GM12878 (cell line): ENCODE results near the gene MITD1. TPM values are rescaled to one million over a fixed set of nuclear protein-coding genes. Genes with fewer than 3 reads are reported as not detected.
A peak's percentile ranks its signal among the peaks of the same experiment; 100 is the strongest.

Source experiments
- ATAC-seq: fragments of 200-7000 bp; cut with Tn5 transposase; 3 replicates; pipeline ENCODE4 v1.9.1; 2020; ENCODE audit warnings: mild to moderate bottlenecking, moderate library complexity
- BruUV-seq: library from RNA; stranded (reverse); fragments of 400-500 nt; replicated peaks from 2 replicates; lab custom pipeline; 2021; lab: Mats Ljungman, UMichigan
- CTCF ChIA-PET: fragments of 300-600 bp; sonication (Branson Sonifier 250); formaldehyde crosslinking; extraction: SDS; loops from one replicate; lab custom pipeline; 2021; ENCODE audit warnings: inconsistent platforms; lab: Yijun Ruan, JAX
- POLR2A ChIA-PET: fragments of 350-600 bp; formaldehyde crosslinking; extraction: SDS; loops from one replicate; lab custom pipeline; 2021; ENCODE audit warnings: inconsistent platforms; lab: Charles Lee
- RAD21 ChIA-PET: fragments of 300-600 bp; sonication (Branson Sonifier 250); formaldehyde crosslinking; loops from one replicate; lab custom pipeline; 2023; ENCODE audit warnings: antibody characterized with exemption; ENCODE audit not compliant: unreplicated experiment; lab: Charles Lee
- SMC1A ChIA-PET: fragments of 300-600 bp; sonication (Branson Sonifier 250); formaldehyde crosslinking; loops from one replicate; lab custom pipeline; 2023; ENCODE audit not compliant: unreplicated experiment, uncharacterized antibody; lab: Charles Lee
- DNase-seq: peaks from one replicate; pipeline ENCODE4 v3.0.0-alpha.2; 2011; ENCODE audit warnings: low read depth, low spot score
- FAIRE-seq: peaks from 3 replicates; lab custom pipeline; 2011; peaks lifted over from hg19 to GRCh38; lab: Jason Lieb, UNC
- H2AFZ ChIP-seq: 2 replicates; pipeline ENCODE4 v1.6.0; 2011; ENCODE audit warnings: low read depth, low read length, control low read depth; ENCODE audit not compliant: control insufficient read depth
- H3K27ac ChIP-seq: 2 replicates; pipeline ENCODE4 v1.5.1; 2011; ENCODE audit warnings: control low read depth; ENCODE audit not compliant: control insufficient read depth, insufficient read depth
- H3K27me3 ChIP-seq, 2 experiments: replicated peaks in 1 of 2; 2 replicates each; pipeline versions ENCODE4 v1.6.0 to v1.6.1; 2011; ENCODE audit warnings: low read length in 1 of 2; ENCODE audit not compliant: control insufficient read depth in 2 of 2, insufficient read depth in 2 of 2
- H3K36me3 ChIP-seq, 2 experiments: 2 replicates each; pipeline ENCODE4 v1.5.1; 2011; ENCODE audit warnings: low read length in 1 of 2; ENCODE audit not compliant: control insufficient read depth in 2 of 2, insufficient read depth in 2 of 2
- H3K4me1 ChIP-seq: 2 replicates; pipeline ENCODE4 v1.6.1; 2011; ENCODE audit warnings: mild to moderate bottlenecking, low read length, moderate library complexity, mixed read lengths; ENCODE audit not compliant: control insufficient read depth, insufficient read depth
- H3K4me2 ChIP-seq: 2 replicates; pipeline ENCODE4 v1.6.0; 2011; ENCODE audit warnings: control low read depth; ENCODE audit not compliant: control insufficient read depth, insufficient read depth
- H3K4me3 ChIP-seq: fragments of 200-600 bp; sonication (generic); 2 replicates; pipeline ENCODE4 v1.5.1; 2016
- H3K79me2 ChIP-seq: 2 replicates; pipeline ENCODE4 v1.6.0; 2011; ENCODE audit warnings: low read length; ENCODE audit not compliant: control insufficient read depth, insufficient read depth
- H3K9ac ChIP-seq: 2 replicates; pipeline ENCODE4 v1.8.0; 2011; ENCODE audit warnings: low read length, control low read depth, mixed read lengths; ENCODE audit not compliant: control insufficient read depth, insufficient read depth
- H3K9me3 ChIP-seq: replicated peaks from 3 replicates; pipeline ENCODE4 v1.5.1; 2011; ENCODE audit warnings: mild to moderate bottlenecking, low read length; ENCODE audit not compliant: control insufficient read depth, insufficient read depth
- H4K20me1 ChIP-seq: 2 replicates; pipeline ENCODE4 v1.6.0; 2011; ENCODE audit not compliant: control insufficient read depth, insufficient read depth
- BCLAF1 ChIP-seq: fragments of 450-650 bp; IDR thresholded peaks from 2 replicates; pipeline ENCODE4 v1.6.1; 2017; ENCODE audit warnings: antibody characterized with exemption, mild to moderate bottlenecking, moderate library complexity
- GABPA ChIP-seq: IDR thresholded peaks from 2 replicates; pipeline ENCODE4 v1.6.1; 2014; ENCODE audit warnings: antibody characterized with exemption, low read depth, mild to moderate bottlenecking, inconsistent platforms
- MYB ChIP-seq: fragments of 150-350 bp; IDR thresholded peaks from 2 replicates; pipeline ENCODE4 v1.6.1; 2014; ENCODE audit warnings: mild to moderate bottlenecking, low read depth, low read length, borderline replicate concordance
- NRF1 ChIP-seq: conservative IDR thresholded peaks from 2 replicates; pipeline ENCODE4 v1.6.1; 2011; ENCODE audit warnings: mild to moderate bottlenecking, low read depth, low read length, improper control_type of control experiment
- RBBP5 ChIP-seq: fragments of 200-600 bp; sonication (generic); conservative IDR thresholded peaks from 2 replicates; pipeline ENCODE4 v1.6.1; 2016
- SIX5 ChIP-seq: IDR thresholded peaks from 2 replicates; pipeline ENCODE4 v1.6.1; 2011; ENCODE audit warnings: mild to moderate bottlenecking, low read depth, low read length, moderate library complexity; ENCODE audit not compliant: severe bottlenecking
- TBL1XR1 ChIP-seq: IDR thresholded peaks from 2 replicates; pipeline ENCODE4 v1.6.1; 2012; ENCODE audit warnings: low read depth, low read length, improper control_type of control experiment
- ZBTB11 ChIP-seq: fragments of 450-650 bp; formaldehyde crosslinking; IDR thresholded peaks from 2 replicates; pipeline ENCODE4 v1.5.0; 2022; ENCODE audit warnings: mild to moderate bottlenecking, missing genetic modification characterization
- WGBS: methylation state at CpG from one replicate; pipeline ENCODE4 v1.1.6; 2016; ENCODE audit warnings: low lambda C conversion rate; ENCODE audit not compliant: insufficient replicate concordance, insufficient coverage; ENCODE audit errors: missing lambda C conversion rate; 5-methylcytosine and 5-hydroxymethylcytosine counted together
- in situ Hi-C: fragments of 300-500 bp; cut with MboI; formaldehyde crosslinking; loops from 9 replicates; pipeline ENCODE4 v1.14.3; 2018; ENCODE audit warnings: mixed read lengths
- intact Hi-C: fragments of 100-400 bp; cut with micrococcal nuclease; formaldehyde crosslinking; loops from one replicate; pipeline ENCODE4 v1.14.2; 2022; ENCODE audit not compliant: unreplicated experiment
- polyA plus RNA-seq, 11 experiments: library from polyadenylated mRNA; depleted of rRNA in 4 of 11; unstranded in 6 of 11; stranded (reverse) in 5 of 11; fragments of >200 nt; fragmentation: Nextera tagmentation in 4 of 11; fragmentation: Illumina TruSeq in 1 of 11; extraction: Ambion mirVana in 4 of 11; extraction: Trizol in 1 of 11; gene quantifications; 1 replicate in 1 of 11; 2 replicates in 10 of 11; pipeline versions ENCODE4 v1.2.1 to v1.2.3, GENCODE V29; 2011 to 2016; ENCODE audit warnings: inconsistent platforms in 2 of 11, missing spikeins in 2 of 11, low read depth in 1 of 11
- total RNA-seq, 4 experiments: library from RNA; depleted of rRNA in 3 of 4; stranded (reverse); fragments of >200 nt in 3 of 4; fragmentation: Illumina TruSeq in 1 of 4; extraction: Trizol in 1 of 4; gene quantifications; 2 replicates each; pipeline versions ENCODE4 v1.2.1 to v1.2.3, GENCODE V29; 2013 to 2021

Gene MITD1
- total and polyA plus RNA-seq, 10 of the 15 experiments (the other 5 are each of a cell fraction or from before 2014, with no cell fraction given), result 33.0 to 116 (median 63.5) TPM

GRCh38 chr2:99154643-99155536, 26.0 kb downstream of the MITD1 start, which contains the start of the genes LIPT1 and TSGA10 (continued):
- TF ChIP-seq MYB (no peak), ZBTB11 (no peak), NRF1 (0 out of 2 replicates have a peak, but pooled peaks have one; percentile 13), TBL1XR1 (peak; percentile 59), RBBP5 (no peak)

- peak overlapping the region; percentile 95 for H2AFZ ChIP-seq
- TF ChIP-seq GABPA (no peak), SIX5 (no peak), BCLAF1 (no peak)
- H3K79me2 ChIP-seq, result peaks cover 11% of the 10 kb centered on the region
- FAIRE-seq (peak; percentile 75), ATAC-seq (no peak), DNase-seq (no peak)
- no peaks in the 10 kb centered on the region for H3K36me3 ChIP-seq
- H3K4me1 ChIP-seq, result no peaks in the 10 kb centered on the region
- in situ Hi-C loops, result no loop called here
- ChIA-PET POLR2A (interaction anchor here (0.6 to 4.0 kb wide), 5 partner anchors 13 to 183 kb away, joined by 3 to 26 read pairs (median 10); partner anchors contain the start of genes C2orf15 and EIF5B), CTCF (interaction anchor here (0.6 to 2.3 kb wide), 3 partner anchors 26 to 183 kb away, joined by 3 to 10 read pairs (median 3); partner anchors contain the start of genes MITD1 and MRPL30), RAD21 (interaction anchor here (1.1 to 1.4 kb wide), 2 partner anchors 13 kb away, joined by 4 to 8 read pairs; no protein-coding TSS in a partner anchor), SMC1A (interaction anchor here (0.9 to 2.3 kb wide), 7 partner anchors 10 to 64 kb away, joined by 3 to 11 read pairs (median 3); partner anchors contain the start of gene C2orf15)
- peak overlapping the region; percentile 32 for H3K4me2 ChIP-seq
- peak overlapping the region; percentile 78 for H3K4me3 ChIP-seq
- TSS peak; percentile 86 for BruUV-seq
- peak overlapping the region; percentile 76 for H3K27ac ChIP-seq
- no peaks in the 10 kb centered on the region for H3K9me3 ChIP-seq
- no peaks in the 10 kb centered on the region for H3K27me3 ChIP-seq
- WGBS, result 40% methylated on average over 12 of the region's 12 CpGs
- intact Hi-C loops, result loop anchor here (1.0 to 10.0 kb wide), 2 partner anchors 182 to 509 kb away; partner anchors contain the start of gene TXNDC9
- H3K9ac ChIP-seq, result peak overlapping the region; percentile 84
- no peaks in the 10 kb centered on the region for H4K20me1 ChIP-seq
Measured at GRCh38 chr2:99153921-99154604, 26.8 kb downstream of the MITD1 start.
